DMS153 (cell line): ENCODE data around the gene MAP3K14.

ENCODE experiments used
- DNase-seq: peaks from one replicate; lab custom pipeline; 2025; lab: John Stamatoyannopoulos, UW

MAP3K14 gene

DNA sequence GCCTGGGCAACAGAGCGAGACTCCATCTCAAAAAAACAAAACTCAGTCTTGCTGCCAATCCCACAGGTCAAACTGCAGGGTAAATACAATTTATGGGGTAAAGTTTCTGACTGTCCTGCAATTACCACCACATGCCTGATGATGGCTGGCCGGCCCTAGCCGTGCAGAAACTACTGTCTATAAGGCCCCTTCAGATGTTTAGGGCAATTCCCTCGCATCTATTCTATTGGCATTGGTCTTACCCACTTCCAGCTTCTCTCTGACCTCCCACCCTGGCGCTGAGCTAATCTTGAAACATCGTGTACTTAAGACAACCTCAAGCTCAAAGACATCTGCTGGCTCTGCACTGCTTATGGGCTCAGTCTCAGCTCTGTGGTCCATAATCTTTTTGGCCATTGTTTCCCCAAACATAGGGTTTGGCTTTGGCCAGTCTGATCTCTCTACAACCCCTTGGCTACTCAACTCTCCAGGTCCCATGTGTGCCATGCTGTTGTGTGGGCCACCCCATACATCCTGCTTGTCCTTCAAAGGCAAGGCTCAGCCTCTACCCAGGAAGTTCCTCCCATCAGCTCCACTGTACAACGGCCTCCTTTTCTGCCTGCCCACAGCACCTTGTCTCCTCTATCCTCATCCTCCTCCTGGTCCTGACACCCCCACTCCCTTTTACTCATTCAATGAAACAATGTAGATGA lies 16.6 kb downstream of the MAP3K14 start:
- DNase-seq: no peak

DNA sequence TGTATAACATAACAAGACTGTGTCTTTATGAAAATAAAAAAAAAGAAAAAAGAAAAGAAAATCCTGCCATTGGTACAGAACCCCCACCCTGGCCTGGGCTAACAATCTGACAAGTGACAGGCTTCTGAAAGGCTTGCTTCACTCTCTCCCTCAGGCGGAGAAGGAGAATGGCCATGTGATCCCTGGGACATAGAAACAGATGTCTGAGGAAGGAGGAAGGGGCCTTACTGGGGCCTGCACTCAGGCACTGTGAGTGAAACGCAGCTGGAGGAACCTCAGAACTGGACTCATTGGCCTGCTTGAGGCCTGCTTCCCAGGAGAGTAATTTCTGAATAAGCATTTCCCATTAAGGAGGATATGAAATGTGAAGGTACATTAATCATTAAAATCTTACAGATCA lies 17.5 kb downstream of the MAP3K14 start:
- DNase-seq: no peak

GRCh38 chr17:45298546-45299285 lies 18.1 kb downstream of the MAP3K14 start:
- DNase-seq: no peak

- DNase-seq: no peak
Measured at GRCh38 chr17:45296833-45297124, 20.0 kb downstream of the MAP3K14 start.

DNA sequence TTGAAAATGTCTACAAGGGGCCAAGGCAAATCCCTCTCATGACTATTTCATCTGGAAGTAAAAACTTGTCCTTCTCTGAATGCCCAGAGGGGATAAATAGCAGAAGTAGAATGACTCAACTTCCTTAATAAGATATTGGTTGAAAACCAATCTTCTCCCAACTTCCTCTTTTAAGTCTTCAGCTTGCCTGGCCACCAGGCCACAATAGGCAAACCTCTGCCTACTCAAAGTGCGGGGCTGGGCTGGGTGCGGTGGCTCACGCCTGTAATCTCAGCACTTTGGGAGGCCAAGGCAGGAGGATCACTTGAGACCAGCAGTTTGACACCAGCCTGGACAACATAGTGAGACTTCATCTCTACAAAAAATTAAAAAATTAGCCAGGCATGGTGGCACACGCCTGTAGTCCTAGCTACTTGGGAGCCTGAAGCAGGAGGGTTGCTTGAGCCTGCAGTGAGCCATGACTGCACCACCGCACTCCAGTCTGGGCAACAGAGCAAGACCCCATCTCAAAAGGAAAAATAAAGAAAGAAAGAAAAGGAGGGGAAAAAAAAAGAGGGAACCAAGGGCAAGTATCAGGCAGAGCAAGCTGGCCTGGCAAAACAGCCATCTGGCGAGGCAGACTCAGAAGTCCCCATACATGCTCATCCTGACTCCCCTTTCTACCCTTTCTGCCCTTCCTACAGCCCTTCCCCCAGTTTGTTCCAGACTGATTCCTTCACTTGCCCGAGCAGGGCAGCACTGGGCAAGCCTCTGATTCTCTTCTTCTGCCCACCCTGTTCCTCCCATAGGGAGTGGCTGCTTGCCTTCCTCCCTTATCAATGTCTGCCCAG lies 20.6 kb downstream of the MAP3K14 start:
- no peak for DNase-seq

DNA sequence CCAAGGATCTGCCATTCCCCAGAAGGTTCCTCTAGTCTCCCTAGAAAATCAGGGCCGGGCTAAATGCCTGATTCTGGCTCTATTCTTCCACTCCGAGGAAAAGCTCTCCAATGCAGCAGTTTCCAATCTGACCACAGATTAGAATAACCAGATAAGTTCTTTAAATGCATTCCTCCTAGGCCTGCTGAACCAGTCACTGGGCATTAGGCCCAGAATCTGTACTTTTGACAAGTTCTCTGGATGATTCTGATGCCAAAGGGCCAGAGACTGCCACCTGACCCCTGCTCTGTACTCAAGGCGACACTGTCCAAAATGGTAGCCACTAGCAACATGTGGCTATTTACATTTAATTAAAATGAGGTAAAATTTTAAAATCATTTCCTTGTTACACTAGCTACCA lies 22.3 kb downstream of the MAP3K14 start:
- no peak for DNase-seq

- DNase-seq: no peak
Measured at GRCh38 chr17:45293413-45294211, 23.2 kb downstream of the MAP3K14 start.

DNA sequence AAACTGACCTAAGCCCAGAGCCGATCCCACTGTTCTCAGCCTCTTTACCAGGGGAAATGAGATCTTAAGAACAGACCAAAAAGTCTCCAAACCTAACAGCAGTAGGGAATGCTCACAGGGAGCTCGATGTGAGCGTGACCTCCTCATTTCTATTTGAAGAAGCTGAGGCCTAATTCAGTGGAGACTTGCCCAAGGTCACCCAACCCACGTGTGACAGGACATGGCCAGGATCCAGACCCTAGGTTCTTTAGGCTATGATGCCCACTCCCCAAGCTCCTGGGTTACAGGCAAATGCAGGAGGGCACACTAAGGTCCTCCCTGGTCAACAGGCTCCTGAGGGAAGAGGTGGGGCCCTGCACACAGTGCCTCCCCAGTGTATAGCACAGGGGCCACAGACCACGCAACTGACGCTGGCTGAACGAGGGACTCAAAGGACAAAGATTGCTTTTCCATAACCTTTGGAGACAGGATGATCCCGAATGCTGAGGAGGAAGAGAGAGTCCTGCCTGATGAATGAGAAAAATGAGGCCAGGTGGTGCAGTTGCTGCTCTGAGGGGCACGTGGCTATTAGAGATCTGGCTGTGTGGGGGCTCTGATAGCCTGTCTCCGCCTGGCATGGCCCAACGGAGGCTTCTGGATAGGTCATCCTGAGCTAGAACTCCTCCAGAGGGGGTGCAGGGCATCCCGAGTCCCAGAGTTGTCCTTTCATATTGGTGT lies 24.0 kb downstream of the MAP3K14 start:
- no peak for DNase-seq

DNA sequence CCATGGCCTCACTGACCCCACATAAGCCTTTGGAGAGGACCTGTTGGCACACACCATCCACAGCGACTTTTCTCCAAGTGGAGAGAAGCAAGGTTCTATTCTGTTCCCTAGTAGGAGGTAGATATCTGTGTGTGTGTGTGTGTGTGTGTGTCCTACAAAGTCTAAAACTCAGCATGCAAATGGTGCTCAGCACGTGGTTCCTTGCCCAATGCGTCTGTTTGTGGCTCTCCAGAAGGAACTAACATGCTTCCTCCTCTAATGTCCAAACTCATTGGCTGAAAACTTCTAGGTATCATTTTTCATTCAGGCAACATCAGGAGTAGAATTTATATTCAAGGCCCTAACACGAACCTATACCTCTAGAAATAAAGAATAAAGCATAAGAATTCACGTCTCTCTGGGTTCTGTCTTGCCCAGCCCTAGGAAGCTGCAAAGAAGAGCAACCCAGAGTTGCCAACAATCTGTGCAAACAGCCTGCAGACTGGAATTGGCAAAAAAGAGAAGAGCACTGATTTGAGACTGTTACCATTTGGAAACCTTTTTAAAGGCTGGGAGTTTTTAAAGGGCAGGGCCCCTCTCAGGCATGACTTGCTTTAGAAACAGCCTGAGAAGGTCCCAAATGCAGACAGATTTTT lies 25.5 kb downstream of the MAP3K14 start:
- DNase-seq: no peak

- DNase-seq: no peak
Measured at GRCh38 chr17:45290269-45290765, 26.5 kb downstream of the MAP3K14 start.

GRCh38 chr17:45289301-45290268 lies 27.2 kb downstream of the MAP3K14 start:
- DNase-seq: no peak

GRCh38 chr17:45288825-45289224 lies 28.0 kb downstream of the MAP3K14 start:
- DNase-seq: no peak

DNA sequence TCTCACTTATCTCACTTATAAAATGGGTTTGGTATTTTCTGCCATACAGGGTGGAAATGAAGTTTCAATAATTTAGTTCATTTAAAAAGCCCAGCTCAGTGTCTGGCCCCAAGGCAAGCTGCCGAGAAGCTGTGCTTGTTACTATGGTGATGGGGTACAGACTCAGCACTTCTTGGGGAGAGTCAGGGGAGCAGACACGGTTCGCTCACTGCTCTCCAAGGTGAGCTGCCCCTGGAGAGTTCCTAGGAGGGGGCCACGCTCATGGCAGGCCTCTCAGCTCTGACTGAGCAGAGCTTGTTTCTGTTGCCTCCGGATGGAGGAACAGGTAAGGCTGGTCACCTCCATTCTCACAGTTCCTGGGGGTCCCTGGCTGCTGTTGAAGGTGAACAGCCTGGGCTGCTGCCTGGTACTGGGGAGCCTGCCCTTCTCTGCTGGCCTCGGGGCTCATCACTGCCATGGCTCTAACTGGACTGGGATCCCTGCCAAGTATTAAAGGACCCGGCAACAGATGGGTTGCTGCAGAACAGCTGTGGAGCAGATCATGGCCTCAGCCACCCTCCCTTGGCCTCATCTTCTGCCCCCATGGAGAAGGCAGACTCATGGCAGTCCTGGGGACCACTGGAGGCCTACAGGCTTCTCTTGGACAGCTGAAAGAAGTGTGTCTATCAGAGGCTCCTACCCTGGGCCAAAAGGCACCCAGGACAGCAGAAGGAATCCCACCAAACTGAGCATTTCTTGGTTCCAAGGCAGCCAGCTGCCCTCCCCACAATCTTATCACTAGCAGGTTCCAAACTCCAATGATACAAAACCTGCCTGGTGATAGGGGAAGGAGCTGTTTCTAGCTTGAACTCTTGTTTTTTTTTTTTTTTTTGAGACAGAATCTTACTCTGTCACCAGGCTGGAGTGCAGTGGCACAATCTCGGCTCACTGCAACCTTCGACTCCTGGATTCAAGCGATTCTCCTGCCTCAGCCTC lies 29.0 kb downstream of the MAP3K14 start:
- no peak for DNase-seq

GRCh38 chr17:45286286-45286685 lies 30.5 kb downstream of the MAP3K14 start:
- no peak for DNase-seq

GRCh38 chr17:45284176-45285140 lies 32.4 kb downstream of the MAP3K14 start:
- DNase-seq: no peak

DNA sequence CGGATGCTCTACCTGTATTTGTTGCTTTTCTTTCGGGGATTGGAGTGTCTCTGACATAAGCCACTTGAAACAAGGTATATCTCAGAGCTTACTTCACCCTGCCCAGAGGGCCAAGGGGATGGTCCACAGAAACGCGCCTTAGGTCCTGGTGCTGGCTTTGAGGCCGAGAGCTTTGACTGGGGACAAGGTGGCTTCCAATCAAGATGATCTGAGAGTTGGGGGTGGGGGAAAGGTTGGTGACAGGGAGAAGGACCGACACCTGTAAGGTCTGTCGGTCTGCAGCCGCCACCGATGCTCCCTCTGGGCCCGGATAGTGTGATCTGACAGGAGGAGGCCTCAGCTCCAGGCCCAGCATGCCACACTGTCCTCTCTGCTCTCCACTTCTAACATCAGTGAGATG lies 33.1 kb downstream of the MAP3K14 start:
- no peak for DNase-seq
